ENCODE results near the gene ANKLE1. TPM values are rescaled to one million over a fixed set of nuclear protein-coding genes. Genes with fewer than 3 reads are reported as not detected.
A peak's percentile ranks its signal among the peaks of the same experiment; 100 is the strongest.

Gene ANKLE1
- total and polyA plus RNA-seq, 8 donors: 0.45 to 2.4 (median 1.6) TPM

- peak overlapping the region in 1 of 2 donors; percentile 50 for H3K27ac ChIP-seq
- intact Hi-C loops (cut with DNase I): no loop called here
- peaks cover 0 to 2% of the 10 kb centered on the region in 2 donors for H3K9me3 ChIP-seq
- peaks cover 0 to 15% of the 10 kb centered on the region in 2 donors for H3K36me3 ChIP-seq
- ATAC-seq (peak; percentile 92), DNase-seq (peak in 3 of 4 donors; percentile 60 to 89 (median 81))
- peaks cover 0 to 40% of the 10 kb centered on the region in 2 donors for H3K27me3 ChIP-seq
- H3K4me1 ChIP-seq: peaks cover 0 to 34% of the 10 kb centered on the region in 2 donors
- peak overlapping the region; percentile 17 to 38 for H3K4me3 ChIP-seq
- no peak for TF ChIP-seq CTCF (IDR thresholded peaks at IDR 0.05)
Observed at GRCh38 chr19:17327654-17328516, 46.2 kb downstream of the ANKLE1 start.

GRCh38 chr19:17328517-17329365 lies 47.0 kb downstream of the ANKLE1 start:
- Histone ChIP-seq H3K4me3 (peak overlapping the region; percentile 17 to 38), H3K9me3 (peaks cover 0 to 2% of the 10 kb centered on the region in 2 donors), H3K4me1 (peaks cover 0 to 41% of the 10 kb centered on the region in 2 donors), H3K27me3 (peaks cover 0 to 40% of the 10 kb centered on the region in 2 donors), H3K36me3 (peaks cover 0 to 16% of the 10 kb centered on the region in 2 donors), H3K27ac (peak overlapping the region in 1 of 2 donors; percentile 50)
- intact Hi-C loops (cut with DNase I): no loop called here
- TF ChIP-seq CTCF (IDR thresholded peaks at IDR 0.05): no peak
- no peak for DNase-seq
- ATAC-seq: peak; percentile 1

- intact Hi-C loops (cut with DNase I): no loop called here
- Histone ChIP-seq H3K9me3 (peaks cover 0 to 2% of the 10 kb centered on the region in 2 donors), H3K4me1 (peaks cover 0 to 41% of the 10 kb centered on the region in 2 donors), H3K27ac (no peak overlapping the region), H3K36me3 (peaks cover 0 to 15% of the 10 kb centered on the region in 2 donors), H3K27me3 (peaks cover 0 to 35% of the 10 kb centered on the region in 2 donors), H3K4me3 (no peak overlapping the region)
- no peak for TF ChIP-seq CTCF (IDR thresholded peaks at IDR 0.05)
- ATAC-seq (no peak), DNase-seq (no peak)
Observed at GRCh38 chr19:17329366-17330261, 47.9 kb downstream of the ANKLE1 start.

- intact Hi-C loops (cut with DNase I): no loop called here
- H3K4me1 ChIP-seq: peaks cover 0 to 47% of the 10 kb centered on the region in 2 donors
- no peak for TF ChIP-seq CTCF (IDR thresholded peaks at IDR 0.05)
Observed at GRCh38 chr19:17330262-17331044, 48.8 kb downstream of the ANKLE1 start.

More at GRCh38 chr19:17330262-17331044, 48.8 kb downstream of the ANKLE1 start:
- ATAC-seq (no peak), DNase-seq (no peak)
- H3K9me3 ChIP-seq: peaks cover 0 to 2% of the 10 kb centered on the region in 2 donors
- H3K36me3 ChIP-seq: peaks cover 0 to 9% of the 10 kb centered on the region in 2 donors
- H3K27ac ChIP-seq: no peak overlapping the region
- peaks cover 0 to 35% of the 10 kb centered on the region in 2 donors for H3K27me3 ChIP-seq
- H3K4me3 ChIP-seq: no peak overlapping the region

Data from left lung (tissue), 10 donors.